Measurements from ENCODE around the gene CDKN2AIP. TPM values are rescaled to one million over a fixed set of nuclear protein-coding genes. Genes with fewer than 3 reads are reported as not detected.

CDKN2AIP gene, protein sequence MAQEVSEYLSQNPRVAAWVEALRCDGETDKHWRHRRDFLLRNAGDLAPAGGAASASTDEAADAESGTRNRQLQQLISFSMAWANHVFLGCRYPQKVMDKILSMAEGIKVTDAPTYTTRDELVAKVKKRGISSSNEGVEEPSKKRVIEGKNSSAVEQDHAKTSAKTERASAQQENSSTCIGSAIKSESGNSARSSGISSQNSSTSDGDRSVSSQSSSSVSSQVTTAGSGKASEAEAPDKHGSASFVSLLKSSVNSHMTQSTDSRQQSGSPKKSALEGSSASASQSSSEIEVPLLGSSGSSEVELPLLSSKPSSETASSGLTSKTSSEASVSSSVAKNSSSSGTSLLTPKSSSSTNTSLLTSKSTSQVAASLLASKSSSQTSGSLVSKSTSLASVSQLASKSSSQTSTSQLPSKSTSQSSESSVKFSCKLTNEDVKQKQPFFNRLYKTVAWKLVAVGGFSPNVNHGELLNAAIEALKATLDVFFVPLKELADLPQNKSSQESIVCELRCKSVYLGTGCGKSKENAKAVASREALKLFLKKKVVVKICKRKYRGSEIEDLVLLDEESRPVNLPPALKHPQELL
- total RNA-seq: 10 to 100 TPM; 14.3 to 35.0 (median 26.9) TPM

DNA sequence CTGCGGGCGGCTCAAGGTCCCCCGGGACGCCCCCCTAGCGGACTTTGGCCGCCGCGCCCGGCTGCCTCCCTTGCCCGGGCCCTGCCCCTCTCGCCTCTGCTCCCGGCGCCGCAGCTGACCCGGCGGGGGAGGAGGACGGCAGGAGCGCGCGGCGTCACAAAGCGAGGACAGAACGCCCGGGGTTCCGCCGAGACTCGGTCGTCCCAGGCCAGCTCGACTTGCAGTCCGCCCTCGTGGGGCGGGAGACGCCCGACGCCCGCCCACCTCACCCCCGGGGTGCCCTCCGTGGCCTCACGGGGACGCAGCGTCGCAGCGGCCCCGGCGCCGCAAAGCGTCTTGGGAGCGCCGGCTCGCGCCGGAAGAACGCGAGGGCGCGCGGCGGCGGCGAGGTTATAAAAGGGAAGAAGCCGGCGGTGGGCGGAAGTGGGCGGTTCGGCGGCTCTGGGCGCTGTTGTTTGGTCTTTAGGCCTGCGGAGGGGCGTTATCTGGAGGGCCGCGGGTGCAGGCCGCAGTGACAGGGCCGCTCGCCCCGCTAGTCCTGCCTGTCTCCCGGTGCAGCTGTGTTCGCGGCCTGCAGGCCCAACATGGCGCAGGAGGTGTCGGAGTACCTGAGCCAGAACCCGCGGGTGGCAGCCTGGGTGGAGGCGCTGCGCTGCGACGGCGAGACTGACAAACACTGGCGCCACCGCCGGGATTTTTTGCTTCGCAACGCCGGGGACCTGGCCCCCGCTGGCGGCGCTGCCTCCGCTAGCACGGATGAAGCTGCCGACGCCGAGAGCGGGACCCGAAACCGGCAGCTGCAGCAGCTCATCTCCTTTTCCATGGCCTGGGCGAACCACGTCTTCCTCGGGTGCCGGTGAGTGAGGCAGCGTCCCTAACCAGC is at the start of gene CDKN2AIP:
Gene CDKN2AIP, plus strand, starts transcription at position 423 of the 883 bp plus-strand sequence. Its CDS starts 162 bp downstream, at position 585.
- in situ Hi-C loops (cut with MboI; ENCODE audit: low pct_unique_long_range_greater_than_20kb in 2 of 9, low sequenced_read_pairs in 9 of 9, unreplicated experiment in 9 of 9): no loop called here
- Histone ChIP-seq H3K27ac (peak within 1 kb of the TSS; percentile 97), H3K4me1 (replicated peaks in 1 of 2) (peaks cover 17 to 29% of the 10 kb centered on the region in 2 donors), H3K4me3 (peak within 1 kb of the TSS; percentile 77 to 95 (median 86))
- 0 to 2% (median 0%) methylated on average over 2 to 23 of the region's 109 CpGs; no CpG with 5 or more reads in 6 of the 10 experiments for WGBS, 10 experiments
- peak; percentile 79 to 90 (median 86) for ATAC-seq (replicated peaks in 6 of 8)

DNA sequence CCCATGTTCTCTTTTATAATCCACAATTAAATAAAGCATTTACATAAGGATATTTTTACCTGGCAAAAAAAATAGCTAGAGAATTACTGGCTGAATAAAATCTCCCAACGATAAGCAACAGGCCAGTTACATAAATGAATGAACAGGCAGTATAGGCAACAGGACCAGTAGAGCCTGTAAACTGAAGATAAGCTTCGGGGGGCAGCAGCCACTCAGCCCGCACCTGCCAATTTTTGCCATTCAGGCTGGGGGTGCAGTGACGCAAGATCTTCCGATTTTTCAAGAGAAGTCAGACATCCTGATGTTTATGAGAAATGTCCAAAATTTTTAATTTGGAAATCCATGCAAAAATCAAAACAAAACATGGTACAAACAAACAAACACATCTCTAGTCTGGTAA is 49.0 kb upstream of the CDKN2AIP start:
- WGBS, 10 experiments: 77 to 100% (median 87%) methylated on average over 1 to 5 of the region's 5 CpGs; no CpG with 5 or more reads in 2 of the 10 experiments
- no peak overlapping the region for H3K4me3 ChIP-seq
- H3K4me1 ChIP-seq (replicated peaks in 1 of 2): peaks cover 4 to 7% of the 10 kb centered on the region in 2 donors
- in situ Hi-C loops (cut with MboI; ENCODE audit: low pct_unique_long_range_greater_than_20kb in 2 of 9, low sequenced_read_pairs in 9 of 9, unreplicated experiment in 9 of 9): no loop called here
- no peak for ATAC-seq (replicated peaks in 6 of 8)
- no peak overlapping the region for H3K27ac ChIP-seq

DNA sequence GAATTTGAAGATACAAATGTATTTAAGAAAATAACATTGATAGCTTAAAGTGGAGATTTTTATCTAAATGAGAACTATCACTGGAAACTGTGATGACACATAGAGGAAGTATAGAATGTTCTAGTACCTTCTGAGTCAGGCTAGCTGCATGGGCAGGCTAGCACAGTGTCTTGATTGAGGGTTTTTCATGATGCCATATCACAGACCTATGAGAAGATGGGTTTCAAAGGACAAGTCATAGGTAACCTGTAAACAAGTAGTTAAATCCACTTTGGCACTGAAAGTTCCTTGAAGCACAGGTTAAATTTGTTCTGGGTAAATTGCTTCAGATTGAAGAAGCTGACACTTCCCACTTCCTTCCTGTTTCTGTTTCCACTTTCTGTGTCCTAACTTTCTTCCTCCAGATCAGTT is 48.2 kb upstream of the CDKN2AIP start:
- no peak for ATAC-seq (replicated peaks in 6 of 8)
- in situ Hi-C loops (cut with MboI; ENCODE audit: low pct_unique_long_range_greater_than_20kb in 2 of 9, low sequenced_read_pairs in 9 of 9, unreplicated experiment in 9 of 9): no loop called here
- Histone ChIP-seq H3K27ac (no peak overlapping the region), H3K4me3 (no peak overlapping the region), H3K4me1 (replicated peaks in 1 of 2) (peaks cover 4 to 7% of the 10 kb centered on the region in 2 donors)

DNA sequence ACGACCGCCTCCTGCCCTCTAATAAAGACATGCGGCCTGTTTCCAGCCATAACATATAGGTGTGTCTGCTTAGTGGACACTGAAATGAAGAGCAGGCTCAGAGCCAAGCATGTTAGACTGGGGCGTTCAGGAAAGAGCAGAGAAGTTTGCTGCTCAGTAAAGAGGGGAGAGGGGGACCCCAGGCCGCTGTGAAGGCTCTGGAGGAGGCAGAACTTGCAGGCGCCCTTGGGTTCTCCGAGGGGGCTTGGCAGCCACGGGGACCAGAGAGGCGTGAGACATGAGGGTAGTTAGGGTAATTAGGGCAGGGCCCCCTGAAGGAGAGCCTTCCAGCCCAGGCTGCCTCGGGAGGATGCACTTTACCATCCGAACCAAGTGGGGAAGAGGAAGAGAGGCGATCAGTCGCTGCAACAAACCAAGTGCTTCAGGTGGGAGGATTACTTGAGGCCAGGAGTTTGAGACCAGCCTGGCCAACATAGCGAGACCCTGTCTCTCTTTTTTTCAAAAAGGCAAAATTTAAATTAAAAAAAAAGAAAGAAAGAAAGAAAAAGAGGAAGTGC is 46.6 kb upstream of the CDKN2AIP start:
- Histone ChIP-seq H3K27ac (no peak overlapping the region), H3K4me3 (no peak overlapping the region), H3K4me1 (replicated peaks in 1 of 2) (peaks cover 7 to 11% of the 10 kb centered on the region in 2 donors)
- 72 to 100% (median 94%) methylated on average over 1 to 10 of the region's 14 CpGs; no CpG with 5 or more reads in 1 of the 10 experiments for whole genome bisulfite sequencing, 10 experiments
- ATAC-seq (replicated peaks in 6 of 8): no peak
- in situ Hi-C loops (cut with MboI; ENCODE audit: low pct_unique_long_range_greater_than_20kb in 2 of 9, low sequenced_read_pairs in 9 of 9, unreplicated experiment in 9 of 9): no loop called here

DNA sequence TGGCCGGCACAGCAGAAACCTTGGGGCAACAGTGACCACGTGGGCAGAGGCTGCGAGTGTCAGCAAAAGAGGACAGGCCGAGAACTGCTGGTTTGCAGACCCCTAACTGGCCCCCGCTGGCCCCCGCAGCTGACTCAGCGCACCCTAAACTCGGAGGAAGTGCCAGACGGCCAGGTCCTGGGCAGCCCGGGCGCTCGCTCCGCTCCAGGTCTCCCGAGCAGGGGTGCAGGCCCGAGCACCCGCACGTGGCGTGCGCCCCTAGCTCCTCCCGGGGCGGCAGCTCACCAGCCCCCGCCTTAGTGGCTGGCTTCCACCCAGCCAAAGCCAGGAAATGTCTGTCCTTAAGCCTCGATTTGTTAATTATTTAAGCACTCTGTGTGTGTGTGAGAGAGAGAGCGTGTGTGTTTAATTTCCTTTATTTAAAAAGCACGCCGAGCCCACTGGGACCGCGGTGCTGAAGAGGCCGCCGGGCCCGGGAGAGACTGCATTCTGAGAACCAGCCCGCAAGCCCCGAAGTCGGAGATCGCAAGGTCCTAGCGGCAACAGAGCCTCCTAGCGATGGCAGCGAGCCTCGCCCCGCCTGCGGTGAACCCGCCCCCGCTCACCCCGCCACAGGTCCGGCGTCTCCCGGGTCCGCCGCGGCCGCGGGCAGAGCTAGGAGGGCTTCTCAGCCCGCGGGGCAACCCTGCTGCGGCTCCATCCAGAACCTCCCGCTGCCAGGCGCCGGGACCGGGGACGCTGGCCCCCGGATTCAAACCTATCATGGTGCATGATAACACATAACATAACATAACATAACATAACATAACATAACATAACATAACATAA is 45.9 kb upstream of the CDKN2AIP start:
- Histone ChIP-seq H3K27ac (no peak overlapping the region), H3K4me3 (peak overlapping the region; percentile 10 to 31 (median 27)), H3K4me1 (replicated peaks in 1 of 2) (peaks cover 7 to 17% of the 10 kb centered on the region in 2 donors)
- WGBS, 10 experiments: 0 to 60% (median 28%) methylated on average over 1 to 28 of the region's 61 CpGs; no CpG with 5 or more reads in 2 of the 10 experiments
- peak; percentile 57 to 98 (median 80) for ATAC-seq (replicated peaks in 6 of 8)
- in situ Hi-C loops (cut with MboI; ENCODE audit: low pct_unique_long_range_greater_than_20kb in 2 of 9, low sequenced_read_pairs in 9 of 9, unreplicated experiment in 9 of 9): no loop called here

DNA sequence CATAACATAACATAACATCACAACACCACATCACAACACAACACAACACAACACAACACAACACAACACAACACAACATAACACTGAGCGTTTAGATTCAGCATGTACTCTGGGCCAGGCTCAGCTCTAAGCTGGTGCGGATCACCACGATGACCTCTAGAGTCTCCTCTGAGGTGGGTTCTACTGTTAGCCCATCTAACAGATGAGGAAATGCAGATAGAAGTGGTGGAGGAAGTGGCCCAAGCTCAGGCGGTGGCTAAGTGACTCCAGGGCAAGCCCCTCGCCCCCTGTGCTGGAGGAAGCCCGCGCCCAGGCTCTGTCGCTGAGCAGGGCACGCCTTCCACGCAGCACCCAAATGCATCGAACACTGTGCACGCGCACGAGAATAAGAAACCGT is 45.3 kb upstream of the CDKN2AIP start:
- H3K4me1 ChIP-seq (replicated peaks in 1 of 2): peaks cover 7 to 17% of the 10 kb centered on the region in 2 donors
- WGBS, 10 experiments: 88 to 100% (median 95%) methylated on average over 3 to 9 of the region's 15 CpGs; no CpG with 5 or more reads in 6 of the 10 experiments
- in situ Hi-C loops (cut with MboI; ENCODE audit: low pct_unique_long_range_greater_than_20kb in 2 of 9, low sequenced_read_pairs in 9 of 9, unreplicated experiment in 9 of 9): no loop called here
- peak in 1 of 8 experiments; percentile 3 for ATAC-seq (replicated peaks in 6 of 8)
- H3K27ac ChIP-seq: no peak overlapping the region
- H3K4me3 ChIP-seq: no peak overlapping the region

DNA sequence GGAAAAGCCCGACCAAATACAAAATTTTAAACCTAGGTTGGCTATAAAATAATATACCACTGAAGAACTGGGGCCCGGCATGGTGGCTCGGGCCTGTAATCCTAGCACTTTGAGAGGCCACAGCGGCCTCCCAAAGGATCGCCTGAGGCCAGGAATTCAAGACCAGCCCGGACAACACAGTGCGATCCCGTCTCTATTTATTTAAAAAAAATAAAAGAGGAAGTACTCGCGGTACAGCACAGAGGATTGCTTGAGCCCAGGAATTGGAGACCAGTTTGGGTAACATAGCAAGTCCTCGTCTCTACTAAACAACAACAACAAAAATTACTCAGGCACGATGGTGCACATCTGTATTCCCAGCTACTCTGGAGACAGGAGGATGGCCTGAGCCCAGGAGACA is 44.8 kb upstream of the CDKN2AIP start:
- H3K4me3 ChIP-seq: no peak overlapping the region
- no peak for ATAC-seq (replicated peaks in 6 of 8)
- H3K27ac ChIP-seq: no peak overlapping the region
- H3K4me1 ChIP-seq (replicated peaks in 1 of 2): peaks cover 7 to 17% of the 10 kb centered on the region in 2 donors
- 20 to 100% (median 89%) methylated on average over 1 to 11 of the region's 12 CpGs; no CpG with 5 or more reads in 2 of the 10 experiments for WGBS, 10 experiments
- in situ Hi-C loops (cut with MboI; ENCODE audit: low pct_unique_long_range_greater_than_20kb in 2 of 9, low sequenced_read_pairs in 9 of 9, unreplicated experiment in 9 of 9): loop anchor here in 2 of 9 experiments (25.0 kb wide), 2 partner anchors 337 to 462 kb away; no protein-coding TSS in a partner anchor

DNA sequence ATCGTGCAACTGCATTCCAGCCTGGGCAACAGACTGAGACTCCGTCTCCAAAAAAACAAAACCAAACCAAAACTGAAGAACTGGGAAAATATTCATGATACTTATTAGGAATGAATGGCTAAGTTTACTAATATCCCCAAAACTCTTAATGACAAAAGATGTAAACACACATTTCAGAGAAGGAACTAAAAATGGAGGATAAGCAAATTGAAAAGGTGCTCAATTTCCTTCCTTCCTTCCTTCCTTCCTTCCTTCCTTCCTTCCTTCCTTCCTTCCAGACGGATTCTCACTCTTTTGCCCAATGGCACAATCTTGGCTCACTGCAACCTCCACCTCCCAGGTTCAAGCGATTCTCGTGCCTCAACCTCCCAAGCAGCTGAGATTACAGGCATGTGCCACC is 44.4 kb upstream of the CDKN2AIP start:
- whole genome bisulfite sequencing, 10 experiments: 69 to 100% (median 100%) methylated on average over 1 to 3 of the region's 5 CpGs; no CpG with 5 or more reads in 5 of the 10 experiments
- no peak for ATAC-seq (replicated peaks in 6 of 8)
- H3K4me3 ChIP-seq: no peak overlapping the region
- H3K27ac ChIP-seq: no peak overlapping the region
- in situ Hi-C loops (cut with MboI; ENCODE audit: low pct_unique_long_range_greater_than_20kb in 2 of 9, low sequenced_read_pairs in 9 of 9, unreplicated experiment in 9 of 9): loop anchor here in 2 of 9 experiments (25.0 kb wide), 2 partner anchors 338 to 463 kb away; no protein-coding TSS in a partner anchor
- H3K4me1 ChIP-seq (replicated peaks in 1 of 2): peaks cover 7 to 17% of the 10 kb centered on the region in 2 donors

DNA sequence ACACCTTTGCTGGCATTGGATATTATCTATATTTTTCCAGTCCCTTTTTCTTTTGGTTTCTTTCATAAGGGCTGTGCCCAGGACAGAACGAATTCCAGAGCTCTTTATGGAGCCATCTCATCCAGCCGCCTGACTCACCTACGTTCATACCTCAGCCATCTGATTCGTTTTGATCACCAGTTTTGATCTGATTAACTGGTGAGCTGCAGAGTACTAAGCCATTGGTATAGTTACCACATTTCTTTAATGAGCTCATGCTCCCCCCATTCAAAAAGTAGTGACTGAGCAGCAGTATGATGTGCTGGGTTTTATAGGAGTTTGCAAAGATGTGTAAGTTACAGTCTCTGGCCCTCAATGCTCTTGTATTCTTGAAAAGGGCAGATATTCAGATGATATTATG is 43.0 kb upstream of the CDKN2AIP start:
- no peak for ATAC-seq (replicated peaks in 6 of 8)
- H3K4me3 ChIP-seq: no peak overlapping the region
- H3K27ac ChIP-seq: no peak overlapping the region
- peaks cover 7 to 17% of the 10 kb centered on the region in 2 donors for H3K4me1 ChIP-seq (replicated peaks in 1 of 2)
- in situ Hi-C loops (cut with MboI; ENCODE audit: low pct_unique_long_range_greater_than_20kb in 2 of 9, low sequenced_read_pairs in 9 of 9, unreplicated experiment in 9 of 9): loop anchor here in 2 of 9 experiments (25.0 kb wide), 2 partner anchors 339 to 464 kb away; no protein-coding TSS in a partner anchor
- WGBS, 10 experiments: 41 to 100% (median 71%) methylated on average over 1 to 4 of the region's 4 CpGs; no CpG with 5 or more reads in 5 of the 10 experiments

DNA sequence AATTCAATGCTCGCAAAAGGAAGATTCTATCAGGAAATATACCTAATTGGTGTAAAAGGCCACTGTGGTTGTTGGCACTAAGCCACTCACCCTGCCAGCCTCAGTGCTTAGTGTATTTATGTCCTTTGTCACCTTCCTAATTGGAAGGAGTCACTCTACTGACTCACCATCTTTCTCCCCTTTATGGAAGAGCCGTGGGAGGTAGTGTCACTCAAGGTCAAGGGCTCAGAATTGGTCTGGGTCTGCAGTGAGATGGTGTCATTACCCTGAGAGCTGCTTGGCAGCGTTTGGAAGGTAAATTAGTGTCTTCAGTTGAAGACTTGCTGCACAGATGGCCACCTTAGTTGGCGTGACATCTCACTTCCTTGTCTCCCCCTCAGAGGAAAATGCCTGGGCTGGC is 41.7 kb upstream of the CDKN2AIP start:
- peak in 5 of 8 experiments; percentile 14 to 70 (median 63) for ATAC-seq (replicated peaks in 6 of 8)
- H3K27ac ChIP-seq: peak overlapping the region in 1 of 2 donors; percentile 67
- H3K4me3 ChIP-seq: no peak overlapping the region
- in situ Hi-C loops (cut with MboI; ENCODE audit: low pct_unique_long_range_greater_than_20kb in 2 of 9, low sequenced_read_pairs in 9 of 9, unreplicated experiment in 9 of 9): loop anchor here in 2 of 9 experiments (25.0 kb wide), 2 partner anchors 340 to 465 kb away; no protein-coding TSS in a partner anchor
- H3K4me1 ChIP-seq (replicated peaks in 1 of 2): peaks cover 7 to 17% of the 10 kb centered on the region in 2 donors
- 33 to 89% (median 70%) methylated on average over 1 to 4 of the region's 4 CpGs; no CpG with 5 or more reads in 3 of the 10 experiments for WGBS, 10 experiments

DNA sequence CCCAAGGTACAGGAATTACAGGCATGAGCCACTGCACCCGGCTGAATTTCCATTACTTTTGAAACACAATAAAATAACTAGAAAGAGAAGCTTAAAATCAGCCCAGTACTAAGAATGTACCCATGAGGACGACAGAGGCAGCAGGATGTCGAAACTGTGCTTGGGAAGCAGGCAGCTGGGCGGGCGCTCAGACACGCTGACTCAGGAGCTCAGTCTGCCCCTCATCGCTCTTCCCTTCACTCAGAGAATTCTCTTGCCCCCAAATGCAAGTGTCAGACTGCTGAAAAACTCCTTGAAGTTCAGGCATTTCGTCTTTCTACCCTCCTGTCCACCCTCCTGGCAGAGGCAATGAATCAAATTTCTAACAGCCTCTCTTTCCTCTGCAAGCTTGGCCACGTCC is 41.0 kb upstream of the CDKN2AIP start:
- H3K4me3 ChIP-seq: no peak overlapping the region
- H3K4me1 ChIP-seq (replicated peaks in 1 of 2): peaks cover under 1 to 18% of the 10 kb centered on the region in 2 donors
- WGBS, 10 experiments: 56 to 100% (median 86%) methylated on average over 1 to 8 of the region's 9 CpGs; no CpG with 5 or more reads in 2 of the 10 experiments
- peak overlapping the region in 1 of 2 donors; percentile 67 for H3K27ac ChIP-seq
- ATAC-seq (replicated peaks in 6 of 8): no peak
- in situ Hi-C loops (cut with MboI; ENCODE audit: low pct_unique_long_range_greater_than_20kb in 2 of 9, low sequenced_read_pairs in 9 of 9, unreplicated experiment in 9 of 9): loop anchor here in 2 of 9 experiments (25.0 kb wide), 2 partner anchors 341 to 466 kb away; no protein-coding TSS in a partner anchor

Measured in motor neuron (in vitro differentiated cells).